Spleen (tissue), 11 donors: Measurements from ENCODE around the gene MOGAT2. TPM values are rescaled to one million over a fixed set of nuclear protein-coding genes. Genes with fewer than 3 reads are reported as not detected.

Experiments
- DNase-seq: peaks from one replicate; pipeline ENCODE4 v3.0.0-alpha.2; 2020
- H3K27ac ChIP-seq, 8 donors: fragments of 200-600 bp; sonication (generic) in 7 of 8; 1 replicate in 4 of 8; 2 replicates in 4 of 8; pipeline versions ENCODE4 v1.5.0 to v1.8.0; 2016 to 2021; ENCODE audit warnings: inconsistent platforms in 4 of 8, mild to moderate bottlenecking in 4 of 8, moderate library complexity in 1 of 8
- H3K27me3 ChIP-seq, 7 donors: fragments of 200-600 bp; sonication (generic) in 6 of 7; replicated peaks in 1 of 7; 1 replicate in 4 of 7; 2 replicates in 3 of 7; pipeline versions ENCODE4 v1.5.0 to v1.8.0; 2016 to 2021; ENCODE audit warnings: inconsistent platforms in 3 of 7, mild to moderate bottlenecking in 1 of 7
- H3K36me3 ChIP-seq, 6 donors: fragments of 200-600 bp; sonication (generic) in 5 of 6; 1 replicate in 4 of 6; 2 replicates in 2 of 6; pipeline versions ENCODE4 v1.5.0 to v1.8.0; 2016 to 2021; ENCODE audit warnings: inconsistent platforms in 2 of 6
- H3K4me1 ChIP-seq, 6 donors: fragments of 200-600 bp; sonication (generic) in 5 of 6; 1 replicate in 3 of 6; 2 replicates in 3 of 6; pipeline versions ENCODE4 v1.5.0 to v1.8.0; 2016 to 2021; ENCODE audit warnings: inconsistent platforms in 3 of 6
- H3K4me3 ChIP-seq, 8 donors: fragments of 200-600 bp; sonication (generic) in 7 of 8; 1 replicate in 4 of 8; 2 replicates in 4 of 8; pipeline versions ENCODE4 v1.5.0 to v1.8.0; 2016 to 2021; ENCODE audit warnings: inconsistent platforms in 4 of 8, mild to moderate bottlenecking in 4 of 8, moderate library complexity in 2 of 8
- H3K9me3 ChIP-seq, 8 donors: fragments of 200-600 bp; sonication (generic) in 7 of 8; 1 replicate in 4 of 8; 2 replicates in 4 of 8; pipeline versions ENCODE4 v1.5.0 to v1.8.0; 2016 to 2021; ENCODE audit warnings: inconsistent platforms in 4 of 8
- POLR2A ChIP-seq, 3 donors: fragments of 450-650 bp; IDR thresholded peaks; one replicate each; pipeline ENCODE4 v1.5.1; 2017; ENCODE audit warnings: antibody characterized with exemption in 3 of 3, mild to moderate bottlenecking in 1 of 3
- POLR2AphosphoS5 ChIP-seq, 3 donors: sonication (generic); formaldehyde crosslinking; IDR thresholded peaks; one replicate each; pipeline ENCODE4 v1.5.1; 2017; ENCODE audit warnings: antibody characterized with exemption in 3 of 3
- WGBS, 5 donors: extraction: QIAGEN DNeasy Blood & Tissue Kit in 3 of 5; methylation state at CpG; one replicate each; pipeline versions ENCODE4 v1.1.5 to v1.1.7; 2013 to 2018; 5-methylcytosine and 5-hydroxymethylcytosine counted together
- intact Hi-C: fragments of 100-400 bp; cut with DNase I; formaldehyde crosslinking; loops from one replicate; pipeline ENCODE4 v1.15.0; 2023; ENCODE audit warnings: low total_unique reads
- polyA plus RNA-seq, 3 donors: library from polyadenylated mRNA; stranded (reverse); fragments of 200-250 nt; gene quantifications; one replicate each; pipeline ENCODE4 v1.2.1, GENCODE V29; 2013
- total RNA-seq, 7 donors: library from RNA; depleted of rRNA in 3 of 7; stranded (reverse); fragments of >200 nt in 3 of 7; fragmentation: NEBNext Ultra II Directional in 4 of 7; extraction: Animal tissue kit (Norgen Biotek cat#: 25700) in 4 of 7; gene quantifications; one replicate each; pipeline versions ENCODE4 v1.1.0 to v1.2.1, GENCODE V29; 2016 to 2021
- TF ChIP-seq, protein P1 (sequence below), 11 experiments: fragments of 200-600 bp in 7 of 11; fragments of 450-650 bp in 4 of 11; sonication (generic) in 4 of 11; IDR thresholded peaks in 8 of 11; conservative IDR thresholded peaks in 3 of 11; 1 replicate in 7 of 11; 2 replicates in 4 of 11; pipeline versions ENCODE4 v1.4.0 to v1.8.0; 2016 to 2021; ENCODE audit warnings: antibody characterized with exemption in 11 of 11, inconsistent platforms in 4 of 11, mild to moderate bottlenecking in 1 of 11
- donor health status: healthy with polysubstance abuse.
- donor health status: DM: no; HTN: no; CAD: no; lungs with moderate emphysema.
- donor health status: DM: no; HTN: no; CAD: no.
- donor health status: Bipolar disorder and iron deficiency.
- donor health status: healthy.
- donor health status: DM: no; HTN: no; CAD: no.
- donor health status: DM: yes; HTN: yes; CAD: no.

MOGAT2 gene
- total and polyA plus RNA-seq, 10 donors, result 0.03 to 0.23 (median 0.21) TPM; not detected in 6

DNA sequence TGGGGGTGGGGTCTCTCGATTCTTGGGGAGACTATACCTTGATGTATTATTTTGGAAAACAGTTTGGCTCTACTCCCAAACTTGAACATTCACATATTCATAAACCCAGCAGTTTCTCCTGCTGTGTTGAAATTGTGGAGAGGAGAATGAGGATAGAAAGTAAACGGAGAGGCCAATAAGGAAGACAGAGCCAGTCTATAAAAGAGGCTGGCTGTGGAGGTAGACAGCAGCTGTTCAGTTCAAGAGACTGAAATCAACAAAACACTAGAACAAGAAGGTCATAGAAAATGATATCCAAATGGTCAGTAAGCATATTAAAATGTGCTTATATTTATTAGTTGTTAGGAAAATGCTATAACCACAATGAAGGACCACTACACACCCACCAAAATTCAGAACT, 1.9 kb upstream of the MOGAT2 start:
- no peak for DNase-seq
- H3K4me1 ChIP-seq, result no peaks in the 10 kb centered on the region
- H3K27ac ChIP-seq, result no peak overlapping the region
- no peaks in the 10 kb centered on the region for H3K36me3 ChIP-seq
- TF ChIP-seq POLR2A (IDR thresholded peaks at IDR 0.05), result no peak
- TF ChIP-seq, protein P1, sequence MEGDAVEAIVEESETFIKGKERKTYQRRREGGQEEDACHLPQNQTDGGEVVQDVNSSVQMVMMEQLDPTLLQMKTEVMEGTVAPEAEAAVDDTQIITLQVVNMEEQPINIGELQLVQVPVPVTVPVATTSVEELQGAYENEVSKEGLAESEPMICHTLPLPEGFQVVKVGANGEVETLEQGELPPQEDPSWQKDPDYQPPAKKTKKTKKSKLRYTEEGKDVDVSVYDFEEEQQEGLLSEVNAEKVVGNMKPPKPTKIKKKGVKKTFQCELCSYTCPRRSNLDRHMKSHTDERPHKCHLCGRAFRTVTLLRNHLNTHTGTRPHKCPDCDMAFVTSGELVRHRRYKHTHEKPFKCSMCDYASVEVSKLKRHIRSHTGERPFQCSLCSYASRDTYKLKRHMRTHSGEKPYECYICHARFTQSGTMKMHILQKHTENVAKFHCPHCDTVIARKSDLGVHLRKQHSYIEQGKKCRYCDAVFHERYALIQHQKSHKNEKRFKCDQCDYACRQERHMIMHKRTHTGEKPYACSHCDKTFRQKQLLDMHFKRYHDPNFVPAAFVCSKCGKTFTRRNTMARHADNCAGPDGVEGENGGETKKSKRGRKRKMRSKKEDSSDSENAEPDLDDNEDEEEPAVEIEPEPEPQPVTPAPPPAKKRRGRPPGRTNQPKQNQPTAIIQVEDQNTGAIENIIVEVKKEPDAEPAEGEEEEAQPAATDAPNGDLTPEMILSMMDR (IDR thresholded peaks at IDR 0.05 in 8 of 11, conservative IDR thresholded peaks at IDR 0.05 in 3 of 11), result no peak
- TF ChIP-seq POLR2AphosphoS5 (IDR thresholded peaks at IDR 0.05), result no peak
- 86 to 95% (median 92%) methylated on average over 2 of the region's 2 CpGs for WGBS, 5 donors
- H3K4me3 ChIP-seq, result no peak overlapping the region
- H3K27me3 ChIP-seq, result no peaks in the 10 kb centered on the region
- intact Hi-C loops, result no loop called here
- H3K9me3 ChIP-seq, result no peaks in the 10 kb centered on the region

DNA sequence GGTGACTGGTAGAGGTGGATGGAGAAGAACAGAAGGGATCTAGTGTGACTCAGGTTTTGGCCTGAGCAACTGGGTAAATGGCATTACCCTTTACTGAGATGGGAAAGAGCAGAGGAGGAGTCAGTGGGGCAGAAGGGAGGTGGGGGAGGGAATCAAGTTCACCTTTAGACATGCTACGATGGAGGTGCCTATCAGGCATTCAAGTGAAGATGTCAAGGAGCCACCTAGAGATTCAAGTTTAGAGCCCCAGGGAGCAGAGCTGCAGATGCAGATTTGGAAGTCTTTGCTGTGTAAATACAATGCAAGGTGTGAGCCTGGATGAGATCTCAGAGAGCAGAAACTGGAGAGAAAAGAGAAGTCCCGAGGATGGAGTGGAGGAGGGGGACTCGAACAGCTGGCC, 979 bp upstream of the MOGAT2 start:
- no peak for DNase-seq
- no peak overlapping the region for H3K27ac ChIP-seq
- peaks cover 0 to 3% (median 0%) of the 10 kb centered on the region in 6 donors for H3K4me1 ChIP-seq
- TF ChIP-seq POLR2AphosphoS5 (IDR thresholded peaks at IDR 0.05), result no peak
- no peak for TF ChIP-seq POLR2A (IDR thresholded peaks at IDR 0.05)
- TF ChIP-seq, protein P1 (IDR thresholded peaks at IDR 0.05 in 8 of 11, conservative IDR thresholded peaks at IDR 0.05 in 3 of 11), result no peak
- WGBS, 5 donors, result 75 to 92% (median 83%) methylated on average over 3 of the region's 3 CpGs
- H3K36me3 ChIP-seq, result no peaks in the 10 kb centered on the region
- H3K27me3 ChIP-seq, result no peaks in the 10 kb centered on the region
- intact Hi-C loops, result no loop called here
- no peaks in the 10 kb centered on the region for H3K9me3 ChIP-seq
- H3K4me3 ChIP-seq, result no peak overlapping the region

DNA sequence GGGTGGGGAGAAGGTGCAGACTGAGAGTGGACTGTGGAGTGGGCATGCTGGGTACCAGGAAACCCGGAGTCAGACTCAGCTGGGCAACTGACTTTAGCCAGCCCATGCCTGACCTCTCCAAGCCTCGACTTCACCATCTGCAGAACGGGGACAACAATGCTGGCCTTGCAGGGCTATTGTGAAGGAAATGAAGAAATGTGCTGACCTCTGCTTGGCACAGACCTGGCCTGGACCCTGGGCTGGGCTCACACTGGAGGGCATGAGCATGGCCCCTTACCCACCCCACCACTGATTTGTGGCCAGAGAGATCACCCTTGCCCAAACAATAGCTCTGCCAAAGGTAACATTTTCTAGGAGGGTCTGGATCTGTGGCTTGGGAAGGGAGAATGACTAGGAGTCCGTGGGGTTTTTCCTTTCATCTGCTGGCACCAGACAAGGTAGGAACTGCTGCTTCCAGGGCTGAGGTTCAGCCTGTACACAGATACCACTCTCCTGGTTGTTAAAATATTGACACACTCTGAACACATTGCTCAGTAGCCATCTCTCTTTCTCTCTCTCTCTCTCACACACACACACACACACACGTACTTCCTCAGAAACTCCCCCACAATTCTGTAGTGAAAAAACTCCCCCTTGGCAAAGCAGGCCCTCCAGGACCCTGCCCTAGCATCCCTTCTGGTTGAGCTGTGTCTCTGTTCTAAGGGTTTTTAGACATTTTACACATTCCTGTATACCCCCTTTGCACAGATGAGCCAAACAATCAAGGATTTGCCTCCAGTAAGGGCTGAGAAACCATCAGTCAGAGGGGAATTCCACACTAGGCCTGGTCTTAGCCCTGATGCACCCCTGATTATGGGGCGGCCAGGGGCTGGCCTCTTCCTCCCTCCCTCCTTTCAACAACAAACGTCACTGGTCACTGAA, 1.0 kb downstream of the MOGAT2 start:
- no peaks in the 10 kb centered on the region for H3K27me3 ChIP-seq
- DNase-seq, result no peak
- intact Hi-C loops, result no loop called here
- H3K36me3 ChIP-seq, result no peaks in the 10 kb centered on the region
- TF ChIP-seq POLR2A (IDR thresholded peaks at IDR 0.05) (no peak), POLR2AphosphoS5 (IDR thresholded peaks at IDR 0.05) (no peak)
- TF ChIP-seq, protein P1 (IDR thresholded peaks at IDR 0.05 in 8 of 11, conservative IDR thresholded peaks at IDR 0.05 in 3 of 11), result no peak
- no peak overlapping the region for H3K4me3 ChIP-seq
- peaks cover 0 to 15% (median 2%) of the 10 kb centered on the region in 6 donors for H3K4me1 ChIP-seq
- H3K27ac ChIP-seq, result no peak overlapping the region
- WGBS, 5 donors, result 56 to 77% (median 68%) methylated on average over 7 of the region's 7 CpGs
- H3K9me3 ChIP-seq, result no peaks in the 10 kb centered on the region
